GM03348 (cell line): ENCODE measurements around the gene RERE.

ENCODE experiments used
- DNase-seq: peaks from one replicate; pipeline ENCODE4 v3.0.0; 2012; ENCODE audit warnings: low spot score

RERE gene

GRCh38 chr1:8817412-8818324 lies at the start of gene RERE:
Gene RERE (minus strand): TSS chr1:8817640.
- peak; percentile 100 for DNase-seq

GRCh38 chr1:8866792-8867415 lies 49.5 kb upstream of the RERE start:
- DNase-seq: no peak

GRCh38 chr1:8866173-8866791 lies 48.8 kb upstream of the RERE start:
- DNase-seq: no peak

GRCh38 chr1:8864713-8865344 lies 47.4 kb upstream of the RERE start:
- DNase-seq: no peak

- DNase-seq: no peak
Observed at GRCh38 chr1:8863794-8864233, 46.4 kb upstream of the RERE start.

- DNase-seq: no peak
Observed at GRCh38 chr1:8863138-8863537, 45.7 kb upstream of the RERE start.

GRCh38 chr1:8862528-8862927 lies 45.1 kb upstream of the RERE start:
- no peak for DNase-seq

- no peak for DNase-seq
Observed at GRCh38 chr1:8860738-8861516, 43.5 kb upstream of the RERE start.

- peak; percentile 49 for DNase-seq
Observed at GRCh38 chr1:8858888-8859706, 41.7 kb upstream of the RERE start.

- peak; percentile 85 for DNase-seq
Observed at GRCh38 chr1:8858112-8858668, 40.8 kb upstream of the RERE start.

GRCh38 chr1:8856689-8857412 lies 39.4 kb upstream of the RERE start:
- no peak for DNase-seq

- no peak for DNase-seq
Observed at GRCh38 chr1:8854240-8854639, 36.8 kb upstream of the RERE start.

- DNase-seq: no peak
Observed at GRCh38 chr1:8851060-8851459, 33.6 kb upstream of the RERE start.

GRCh38 chr1:8848663-8849386 lies 31.4 kb upstream of the RERE start:
- peak; percentile 96 for DNase-seq

GRCh38 chr1:8847990-8848389 lies 30.6 kb upstream of the RERE start:
- DNase-seq: no peak

GRCh38 chr1:8846263-8846662 lies 28.8 kb upstream of the RERE start:
- no peak for DNase-seq

GRCh38 chr1:8845104-8846097 lies 28.0 kb upstream of the RERE start:
- no peak for DNase-seq

- DNase-seq: no peak
Observed at GRCh38 chr1:8844501-8845006, 27.1 kb upstream of the RERE start.
